COR-L47 (cell line): Measurements from ENCODE around the gene PEPD.

Experiments
- DNase-seq: peaks from one replicate; lab custom pipeline; 2025; lab: John Stamatoyannopoulos, UW

The PEPD gene

GRCh38 chr19:33350538-33351309, 170.9 kb downstream of the PEPD start:
- no peak for DNase-seq

GRCh38 chr19:33349319-33350289, 172.0 kb downstream of the PEPD start:
- no peak for DNase-seq

- DNase-seq, result no peak
Observed at GRCh38 chr19:33348301-33349010, 173.1 kb downstream of the PEPD start.

GRCh38 chr19:33347300-33347699, 174.3 kb downstream of the PEPD start:
- no peak for DNase-seq

GRCh38 chr19:33346665-33347064, 174.9 kb downstream of the PEPD start:
- no peak for DNase-seq

- DNase-seq, result no peak
Observed at GRCh38 chr19:33345163-33345562, 176.4 kb downstream of the PEPD start.

- no peak for DNase-seq
Observed at GRCh38 chr19:33344573-33344925, 177.0 kb downstream of the PEPD start.

GRCh38 chr19:33343859-33344572, 177.6 kb downstream of the PEPD start:
- DNase-seq, result no peak

- no peak for DNase-seq
Observed at GRCh38 chr19:33343301-33343700, 178.3 kb downstream of the PEPD start.

- no peak for DNase-seq
Observed at GRCh38 chr19:33340991-33341390, 180.6 kb downstream of the PEPD start.

- no peak for DNase-seq
Observed at GRCh38 chr19:33339016-33339984, 182.3 kb downstream of the PEPD start.
